Cardiac muscle cell (in vitro differentiated cells and primary cell): ENCODE measurements around the gene ADAT2. TPM values are rescaled to one million over a fixed set of nuclear protein-coding genes. Genes with fewer than 3 reads are reported as not detected.
"Not testable (repeated sequence)": the region's sequence is repeated elsewhere in the genome, so short reads cannot be mapped to it uniquely, and the experiment has no call there.

ENCODE experiments used
- DNase-seq, 2 donors: peaks; one replicate each; pipeline versions ENCODE4 v3.0.0 to v3.0.0-alpha.2; 2010 to 2017; ENCODE audit warnings: low read depth in 1 of 2, low spot score in 1 of 2
- H3K27ac ChIP-seq: fragments of 200-600 bp; sonication (generic); 2 replicates; pipeline ENCODE4 v1.5.1; 2016
- H3K27me3 ChIP-seq: fragments of 200-600 bp; sonication (generic); 2 replicates; pipeline ENCODE4 v1.6.0; 2016; ENCODE audit warnings: control low read depth
- H3K36me3 ChIP-seq: fragments of 200-600 bp; sonication (generic); 2 replicates; pipeline ENCODE4 v1.5.1; 2016; ENCODE audit warnings: control low read depth
- H3K4me1 ChIP-seq: fragments of 200-600 bp; sonication (generic); 2 replicates; pipeline ENCODE4 v1.8.1; 2017; ENCODE audit warnings: low read depth, mild to moderate bottlenecking, mixed run types
- H3K4me3 ChIP-seq: fragments of 200-600 bp; sonication (generic); 2 replicates; pipeline ENCODE4 v1.5.1; 2016; ENCODE audit warnings: mild to moderate bottlenecking
- H3K9me3 ChIP-seq: fragments of 200-600 bp; sonication (generic); 2 replicates; pipeline ENCODE4 v1.5.1; 2017; ENCODE audit warnings: low read depth, mild to moderate bottlenecking, control low read depth
- CTCF ChIP-seq: IDR thresholded peaks from 2 replicates; pipeline ENCODE4 v1.5.1; 2012; ENCODE audit warnings: low read depth, mild to moderate bottlenecking, low read length
- polyA plus RNA-seq: library from polyadenylated mRNA; unstranded; fragments of >200 nt; fragmentation: Nextera tagmentation; extraction: Ambion mirVana; gene quantifications from 2 replicates; pipeline ENCODE4 v1.2.1, GENCODE V29; 2016
- total RNA-seq: library from RNA; depleted of rRNA; stranded (reverse); fragments of >200 nt; gene quantifications from 2 replicates; pipeline ENCODE4 v1.2.3, GENCODE V29; 2016

The ADAT2 gene
- total and polyA plus RNA-seq, 2 experiments from 2014 or later = 5.7 to 10.9 TPM

GRCh38 chr6:143449714-143450452 is 612 bp downstream of the ADAT2 start:
- DNase-seq = peak; percentile 10 to 60
- Histone ChIP-seq H3K4me3 (peak overlapping the region; percentile 71), H3K4me1 (peaks cover 19% of the 10 kb centered on the region), H3K27me3 (no peaks in the 10 kb centered on the region), H3K9me3 (no peaks in the 10 kb centered on the region), H3K36me3 (no peaks in the 10 kb centered on the region), H3K27ac (peak overlapping the region; percentile 83)
- no peak for TF ChIP-seq CTCF

- Histone ChIP-seq H3K27ac (no peak overlapping the region), H3K9me3 (no peaks in the 10 kb centered on the region), H3K4me3 (peak overlapping the region; percentile 71), H3K4me1 (peaks cover 19% of the 10 kb centered on the region), H3K36me3 (no peaks in the 10 kb centered on the region), H3K27me3 (no peaks in the 10 kb centered on the region)
- DNase-seq = no peak
- no peak for TF ChIP-seq CTCF
These were observed 1.3 kb downstream of the ADAT2 start for GRCh38 chr6:143449082-143449713.

- H3K36me3 ChIP-seq, H3K4me3 ChIP-seq, DNase-seq, H3K9me3 ChIP-seq, H3K27me3 ChIP-seq, H3K27ac ChIP-seq: not testable (repeated sequence)
- H3K4me1 ChIP-seq = peaks cover 19% of the 10 kb centered on the region
These were observed 2.6 kb downstream of the ADAT2 start for GRCh38 chr6:143447865-143448264.

- no peak for TF ChIP-seq CTCF
- no peaks in the 10 kb centered on the region for H3K9me3 ChIP-seq
- no peaks in the 10 kb centered on the region for H3K4me1 ChIP-seq
- no peaks in the 10 kb centered on the region for H3K27me3 ChIP-seq
- H3K4me3 ChIP-seq = no peak overlapping the region
- DNase-seq = no peak
- H3K27ac ChIP-seq = no peak overlapping the region
- H3K36me3 ChIP-seq = no peaks in the 10 kb centered on the region
These were observed 7.4 kb downstream of the ADAT2 start for GRCh38 chr6:143443096-143443495.

- H3K27me3 ChIP-seq = no peaks in the 10 kb centered on the region
- TF ChIP-seq CTCF = no peak
- peak in 1 of 2 donors; percentile 20 for DNase-seq
- H3K4me3 ChIP-seq = no peak overlapping the region
- no peak overlapping the region for H3K27ac ChIP-seq
- H3K9me3 ChIP-seq = no peaks in the 10 kb centered on the region
- H3K4me1 ChIP-seq = no peaks in the 10 kb centered on the region
- no peaks in the 10 kb centered on the region for H3K36me3 ChIP-seq
These were observed 8.6 kb downstream of the ADAT2 start for GRCh38 chr6:143441680-143442545.
